ENCODE measurements around the gene NEK3. TPM values are rescaled to one million over a fixed set of nuclear protein-coding genes. Genes with fewer than 3 reads are reported as not detected.
"Not testable (repeated sequence)": the region's sequence is repeated elsewhere in the genome, so short reads cannot be mapped to it uniquely, and the experiment has no call there.

Gene NEK3, protein sequence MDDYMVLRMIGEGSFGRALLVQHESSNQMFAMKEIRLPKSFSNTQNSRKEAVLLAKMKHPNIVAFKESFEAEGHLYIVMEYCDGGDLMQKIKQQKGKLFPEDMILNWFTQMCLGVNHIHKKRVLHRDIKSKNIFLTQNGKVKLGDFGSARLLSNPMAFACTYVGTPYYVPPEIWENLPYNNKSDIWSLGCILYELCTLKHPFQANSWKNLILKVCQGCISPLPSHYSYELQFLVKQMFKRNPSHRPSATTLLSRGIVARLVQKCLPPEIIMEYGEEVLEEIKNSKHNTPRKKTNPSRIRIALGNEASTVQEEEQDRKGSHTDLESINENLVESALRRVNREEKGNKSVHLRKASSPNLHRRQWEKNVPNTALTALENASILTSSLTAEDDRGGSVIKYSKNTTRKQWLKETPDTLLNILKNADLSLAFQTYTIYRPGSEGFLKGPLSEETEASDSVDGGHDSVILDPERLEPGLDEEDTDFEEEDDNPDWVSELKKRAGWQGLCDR
- total RNA-seq (2021; ENCODE audit: unreplicated experiment) (12.0 TPM), Bru-seq, nascent RNA (percentile 62 among the genes with signal in this experiment), BruChase-seq, experiment 1, labeled RNA remaining after a 2-hour chase (percentile 69 among the genes with signal in this experiment), BruChase-seq, experiment 2, labeled RNA remaining after a 6-hour chase (percentile 65 among the genes with signal in this experiment)
- polyA plus RNA-seq (2012; ENCODE audit: insufficient read length): 10.0 TPM
- long read RNA-seq, partial matches to known transcripts: 2 of 9 reads
- long read RNA-seq, other reads (novel, unspliced or antisense): 3 of 9 reads

DNA sequence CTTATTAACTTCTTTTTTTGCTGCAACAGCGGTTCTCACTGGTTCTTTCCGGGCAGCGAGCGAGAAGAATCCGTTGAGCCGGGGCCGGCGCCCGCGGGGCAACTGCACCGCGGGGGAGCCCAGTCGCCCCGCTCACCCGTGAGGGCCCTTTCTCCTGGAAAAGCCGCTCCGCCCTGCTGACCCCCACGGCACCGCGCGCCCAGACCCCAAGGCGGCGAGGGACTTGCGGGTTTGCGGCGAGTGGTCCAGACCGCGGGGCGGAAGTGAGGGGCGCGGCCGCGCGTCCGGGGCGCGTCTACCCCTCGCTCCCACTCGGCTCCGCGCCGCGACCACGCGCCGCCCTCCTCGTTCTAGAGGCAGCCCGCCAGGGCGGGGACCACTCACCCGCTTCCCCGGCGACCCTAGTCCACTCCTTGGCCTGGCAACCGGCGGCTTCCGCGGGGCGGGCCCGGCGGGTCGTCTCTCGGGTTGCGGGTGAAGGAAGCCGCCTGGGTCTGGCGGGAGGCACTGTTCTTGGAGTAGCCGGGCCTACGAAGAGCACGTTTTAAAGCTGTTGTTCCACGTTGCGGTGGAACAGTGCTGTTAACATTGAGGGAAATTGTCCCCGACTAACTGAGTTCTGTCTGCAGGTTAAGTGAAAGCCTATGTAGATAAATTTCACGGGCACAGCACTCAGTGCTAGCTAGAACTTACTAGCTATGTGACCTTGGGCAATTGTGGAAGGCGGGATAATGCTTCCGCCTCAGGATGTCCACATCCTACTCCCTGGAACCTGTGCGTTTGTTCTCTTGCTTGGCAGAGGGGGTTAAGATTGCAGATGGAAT, at the start of gene NEK3:
Gene NEK3, minus strand, starts transcription at position 439 of the 824 bp plus-strand sequence. CDS start 3,406 bp downstream, outside the sequence.
- CTCF ChIA-PET: no interaction called here
- H3K9me3 ChIP-seq (ENCODE audit: control insufficient read depth, insufficient read depth, low read depth, low read length): no peaks in the 10 kb centered on the region
- peak within 1 kb of the TSS; percentile 73 to 80 for H3K4me3 ChIP-seq (ENCODE audit: low read depth in 2 of 2, low read length in 2 of 2)
- peak within 1 kb of the TSS; percentile 87 for H3K27ac ChIP-seq (ENCODE audit: low read length)
- peak; percentile 12 for DNase-seq (ENCODE audit: low read depth, low spot score)
- TF ChIP-seq, protein P1, sequence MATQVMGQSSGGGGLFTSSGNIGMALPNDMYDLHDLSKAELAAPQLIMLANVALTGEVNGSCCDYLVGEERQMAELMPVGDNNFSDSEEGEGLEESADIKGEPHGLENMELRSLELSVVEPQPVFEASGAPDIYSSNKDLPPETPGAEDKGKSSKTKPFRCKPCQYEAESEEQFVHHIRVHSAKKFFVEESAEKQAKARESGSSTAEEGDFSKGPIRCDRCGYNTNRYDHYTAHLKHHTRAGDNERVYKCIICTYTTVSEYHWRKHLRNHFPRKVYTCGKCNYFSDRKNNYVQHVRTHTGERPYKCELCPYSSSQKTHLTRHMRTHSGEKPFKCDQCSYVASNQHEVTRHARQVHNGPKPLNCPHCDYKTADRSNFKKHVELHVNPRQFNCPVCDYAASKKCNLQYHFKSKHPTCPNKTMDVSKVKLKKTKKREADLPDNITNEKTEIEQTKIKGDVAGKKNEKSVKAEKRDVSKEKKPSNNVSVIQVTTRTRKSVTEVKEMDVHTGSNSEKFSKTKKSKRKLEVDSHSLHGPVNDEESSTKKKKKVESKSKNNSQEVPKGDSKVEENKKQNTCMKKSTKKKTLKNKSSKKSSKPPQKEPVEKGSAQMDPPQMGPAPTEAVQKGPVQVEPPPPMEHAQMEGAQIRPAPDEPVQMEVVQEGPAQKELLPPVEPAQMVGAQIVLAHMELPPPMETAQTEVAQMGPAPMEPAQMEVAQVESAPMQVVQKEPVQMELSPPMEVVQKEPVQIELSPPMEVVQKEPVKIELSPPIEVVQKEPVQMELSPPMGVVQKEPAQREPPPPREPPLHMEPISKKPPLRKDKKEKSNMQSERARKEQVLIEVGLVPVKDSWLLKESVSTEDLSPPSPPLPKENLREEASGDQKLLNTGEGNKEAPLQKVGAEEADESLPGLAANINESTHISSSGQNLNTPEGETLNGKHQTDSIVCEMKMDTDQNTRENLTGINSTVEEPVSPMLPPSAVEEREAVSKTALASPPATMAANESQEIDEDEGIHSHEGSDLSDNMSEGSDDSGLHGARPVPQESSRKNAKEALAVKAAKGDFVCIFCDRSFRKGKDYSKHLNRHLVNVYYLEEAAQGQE (IDR thresholded peaks at IDR 0.05; ENCODE audit: insufficient read depth in 1 of 2, low read depth in 2 of 2, low read length in 1 of 2): no peak
- TF ChIP-seq TCF7L2 (IDR thresholded peaks at IDR 0.05; ENCODE audit: low read depth, low read length) (no peak), SIN3A (IDR thresholded peaks at IDR 0.05; ENCODE audit: borderline replicate concordance, insufficient read depth, low read depth, low read length) (no peak), POLR2AphosphoS5 (IDR thresholded peaks at IDR 0.05; ENCODE audit: low read depth, low read length) (no peak)
- TF ChIP-seq, protein P2, sequence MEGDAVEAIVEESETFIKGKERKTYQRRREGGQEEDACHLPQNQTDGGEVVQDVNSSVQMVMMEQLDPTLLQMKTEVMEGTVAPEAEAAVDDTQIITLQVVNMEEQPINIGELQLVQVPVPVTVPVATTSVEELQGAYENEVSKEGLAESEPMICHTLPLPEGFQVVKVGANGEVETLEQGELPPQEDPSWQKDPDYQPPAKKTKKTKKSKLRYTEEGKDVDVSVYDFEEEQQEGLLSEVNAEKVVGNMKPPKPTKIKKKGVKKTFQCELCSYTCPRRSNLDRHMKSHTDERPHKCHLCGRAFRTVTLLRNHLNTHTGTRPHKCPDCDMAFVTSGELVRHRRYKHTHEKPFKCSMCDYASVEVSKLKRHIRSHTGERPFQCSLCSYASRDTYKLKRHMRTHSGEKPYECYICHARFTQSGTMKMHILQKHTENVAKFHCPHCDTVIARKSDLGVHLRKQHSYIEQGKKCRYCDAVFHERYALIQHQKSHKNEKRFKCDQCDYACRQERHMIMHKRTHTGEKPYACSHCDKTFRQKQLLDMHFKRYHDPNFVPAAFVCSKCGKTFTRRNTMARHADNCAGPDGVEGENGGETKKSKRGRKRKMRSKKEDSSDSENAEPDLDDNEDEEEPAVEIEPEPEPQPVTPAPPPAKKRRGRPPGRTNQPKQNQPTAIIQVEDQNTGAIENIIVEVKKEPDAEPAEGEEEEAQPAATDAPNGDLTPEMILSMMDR (IDR thresholded peaks at IDR 0.05): no peak
- peak; percentile 92 for ATAC-seq
- H3K27me3 ChIP-seq (ENCODE audit: control insufficient read depth, insufficient read depth, low read length): no peaks in the 10 kb centered on the region
- POLR2A ChIA-PET: interaction anchor here (0.7 kb wide), 1 partner anchor 44 kb away, joined by 4 read pairs; no protein-coding TSS in a partner anchor
- H3K4me1 ChIP-seq (ENCODE audit: control insufficient read depth, insufficient read depth, low read length): peaks cover 3% of the 10 kb centered on the region
- in situ Hi-C loops (cut with HindIII; ENCODE audit: low pct_unique_long_range_greater_than_20kb, low sequenced_read_pairs) (no loop called here), intact Hi-C loops (cut with micrococcal nuclease; ENCODE audit: unreplicated experiment) (no loop called here)
- H3K36me3 ChIP-seq (ENCODE audit: control insufficient read depth, insufficient read depth, low read length): no peaks in the 10 kb centered on the region; the same call in 1 of the 2 replicates
- BruUV-seq (replicated peaks): no TSS peak

DNA sequence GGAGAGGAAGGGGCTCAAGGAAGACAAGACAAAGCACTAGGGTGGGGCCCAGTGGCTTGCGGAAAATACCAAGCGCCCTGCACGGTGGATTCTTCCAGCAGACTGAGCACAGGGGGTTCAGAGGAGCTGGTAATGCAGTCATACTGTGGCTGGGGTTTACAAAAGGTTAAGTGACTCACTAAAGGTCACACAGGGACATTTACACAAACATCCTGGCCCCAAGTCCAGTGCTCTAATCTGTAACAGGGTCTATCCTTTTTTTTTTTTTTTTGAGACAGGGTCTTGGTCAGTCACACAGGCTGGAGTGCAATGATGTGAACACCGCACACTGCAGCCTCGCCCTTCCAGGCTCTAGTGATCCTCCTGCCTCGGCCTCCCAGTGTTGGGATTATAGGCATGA, 49.0 kb upstream of the NEK3 start:
- CTCF ChIA-PET; H3K9me3 ChIP-seq (ENCODE audit: control insufficient read depth, insufficient read depth, low read depth, low read length); ATAC-seq; POLR2A ChIA-PET; H3K36me3 ChIP-seq (ENCODE audit: control insufficient read depth, insufficient read depth, low read length); H3K4me1 ChIP-seq (ENCODE audit: control insufficient read depth, insufficient read depth, low read length); in situ Hi-C loops (cut with HindIII; ENCODE audit: low pct_unique_long_range_greater_than_20kb, low sequenced_read_pairs); H3K27ac ChIP-seq (ENCODE audit: low read length); H3K27me3 ChIP-seq (ENCODE audit: control insufficient read depth, insufficient read depth, low read length); BruUV-seq (replicated peaks); DNase-seq (ENCODE audit: low read depth, low spot score); H3K4me3 ChIP-seq (ENCODE audit: low read depth in 2 of 2, low read length in 2 of 2): not testable (repeated sequence)
- intact Hi-C loops (cut with micrococcal nuclease; ENCODE audit: unreplicated experiment): loop anchor here (10.0 kb wide), 1 partner anchor 384 kb away; no protein-coding TSS in a partner anchor

DNA sequence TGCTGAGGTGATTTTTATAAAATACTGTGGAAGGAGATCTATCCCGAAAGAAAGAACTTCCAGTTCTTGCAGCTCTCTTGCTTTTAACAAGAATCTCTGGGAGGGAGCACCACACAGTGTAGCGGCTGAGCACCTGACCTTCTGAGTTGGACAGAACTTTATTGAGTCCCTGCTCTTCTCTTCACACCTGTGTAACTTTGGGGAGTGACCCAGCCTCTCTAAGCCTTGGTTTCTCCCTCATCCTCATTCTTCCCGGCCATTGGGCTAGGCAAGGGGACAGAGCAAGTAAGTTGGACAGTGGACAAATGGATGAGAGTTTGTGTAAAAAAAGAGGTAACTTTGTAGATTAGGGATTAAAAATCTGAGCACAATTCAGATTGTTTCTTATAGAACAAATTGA, 48.5 kb upstream of the NEK3 start:
- H3K36me3 ChIP-seq (ENCODE audit: control insufficient read depth, insufficient read depth, low read length); H3K27ac ChIP-seq (ENCODE audit: low read length); H3K4me3 ChIP-seq (ENCODE audit: low read depth in 2 of 2, low read length in 2 of 2); H3K4me1 ChIP-seq (ENCODE audit: control insufficient read depth, insufficient read depth, low read length); CTCF ChIA-PET; H3K27me3 ChIP-seq (ENCODE audit: control insufficient read depth, insufficient read depth, low read length); DNase-seq (ENCODE audit: low read depth, low spot score); POLR2A ChIA-PET; H3K9me3 ChIP-seq (ENCODE audit: control insufficient read depth, insufficient read depth, low read depth, low read length); ATAC-seq; BruUV-seq (replicated peaks); in situ Hi-C loops (cut with HindIII; ENCODE audit: low pct_unique_long_range_greater_than_20kb, low sequenced_read_pairs): not testable (repeated sequence)
- intact Hi-C loops (cut with micrococcal nuclease; ENCODE audit: unreplicated experiment): loop anchor here (10.0 kb wide), 1 partner anchor 383 kb away; no protein-coding TSS in a partner anchor

DNA sequence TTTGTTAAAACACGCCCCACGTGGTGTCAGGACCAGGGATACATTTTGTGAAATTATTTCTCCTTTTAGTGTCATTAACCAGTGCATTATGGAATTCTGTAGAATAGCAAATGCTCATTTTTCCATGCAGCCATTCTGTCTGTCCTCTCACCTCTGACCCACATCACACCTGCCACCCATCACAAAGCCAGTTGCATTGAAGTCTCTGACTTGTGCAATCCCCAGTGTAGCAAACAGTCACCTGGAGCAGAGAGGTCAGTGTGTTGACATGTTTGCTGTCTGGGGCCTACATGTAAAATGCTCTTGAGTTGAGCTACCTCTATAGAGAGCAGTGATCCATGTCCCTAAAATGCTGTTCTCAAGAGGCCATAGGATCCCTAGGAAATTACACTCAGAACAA, 47.9 kb upstream of the NEK3 start:
- CTCF ChIA-PET; ATAC-seq; BruUV-seq (replicated peaks); H3K4me1 ChIP-seq (ENCODE audit: control insufficient read depth, insufficient read depth, low read length); H3K27me3 ChIP-seq (ENCODE audit: control insufficient read depth, insufficient read depth, low read length); H3K27ac ChIP-seq (ENCODE audit: low read length); POLR2A ChIA-PET; DNase-seq (ENCODE audit: low read depth, low spot score); H3K4me3 ChIP-seq (ENCODE audit: low read depth in 2 of 2, low read length in 2 of 2); in situ Hi-C loops (cut with HindIII; ENCODE audit: low pct_unique_long_range_greater_than_20kb, low sequenced_read_pairs); H3K9me3 ChIP-seq (ENCODE audit: control insufficient read depth, insufficient read depth, low read depth, low read length); H3K36me3 ChIP-seq (ENCODE audit: control insufficient read depth, insufficient read depth, low read length): not testable (repeated sequence)
- intact Hi-C loops (cut with micrococcal nuclease; ENCODE audit: unreplicated experiment): loop anchor here (10.0 kb wide), 1 partner anchor 383 kb away; no protein-coding TSS in a partner anchor
